RKO (cell line): ENCODE results near the gene REX1BD.
"Not testable (repeated sequence)": the region's sequence is repeated elsewhere in the genome, so short reads cannot be mapped to it uniquely, and the experiment has no call there.

Experiments used
- DNase-seq: peaks from one replicate; pipeline ENCODE4 v3.0.0-alpha.2; 2016; ENCODE audit warnings: low spot score

Gene REX1BD

GRCh38 chr19:18588611-18589379 lies at the start of gene REX1BD:
TSS of gene REX1BD (plus strand) at chr19:18588798. CDS start at chr19:18588802, 4 bp downstream.
- DNase-seq = peak; percentile 87

- DNase-seq = no peak
These were observed 49.2 kb upstream of the REX1BD start for GRCh38 chr19:18539372-18539771.

GRCh38 chr19:18540200-18540599 lies 48.4 kb upstream of the REX1BD start:
- DNase-seq = not testable (repeated sequence)

- peak; percentile 69 for DNase-seq
These were observed 47.2 kb upstream of the REX1BD start for GRCh38 chr19:18541258-18541991.

- DNase-seq = no peak
These were observed 46.3 kb upstream of the REX1BD start for GRCh38 chr19:18541992-18542940.

- peak; percentile 90 for DNase-seq
These were observed 45.4 kb upstream of the REX1BD start, which contains the start of gene FKBP8 for GRCh38 chr19:18542941-18543813. TSS of gene FKBP8 (minus strand) at chr19:18543573. CDS start at chr19:18541970, 1,603 bp downstream.

- peak; percentile 87 for DNase-seq
These were observed 44.7 kb upstream of the REX1BD start for GRCh38 chr19:18543814-18544475.

GRCh38 chr19:18551631-18552030 lies 37.0 kb upstream of the REX1BD start:
- DNase-seq = no peak

GRCh38 chr19:18557411-18558201 lies 31.0 kb upstream of the REX1BD start, which contains the start of gene KXD1:
TSS of gene KXD1 (plus strand) at chr19:18557870. CDS start at chr19:18562057, 4,187 bp downstream.
- DNase-seq = peak; percentile 99

GRCh38 chr19:18558202-18558555 lies 30.4 kb upstream of the REX1BD start:
- DNase-seq = no peak

- DNase-seq = no peak
These were observed 30.0 kb upstream of the REX1BD start for GRCh38 chr19:18558604-18559003.

GRCh38 chr19:18559685-18560084 lies 28.9 kb upstream of the REX1BD start:
- DNase-seq = no peak

- no peak for DNase-seq
These were observed 26.5 kb upstream of the REX1BD start for GRCh38 chr19:18562086-18562485.

GRCh38 chr19:18566953-18567352 lies 21.6 kb upstream of the REX1BD start:
- DNase-seq = no peak

- no peak for DNase-seq
These were observed 20.2 kb upstream of the REX1BD start for GRCh38 chr19:18568367-18568766.

- peak; percentile 97 for DNase-seq
These were observed 16.8 kb upstream of the REX1BD start, which contains the start of gene UBA52 for GRCh38 chr19:18571564-18572344. TSS of gene UBA52 (plus strand) at chr19:18571857. CDS start at chr19:18573301, 1,444 bp downstream.

GRCh38 chr19:18574691-18575291 lies 13.8 kb upstream of the REX1BD start:
- DNase-seq = no peak

- DNase-seq = no peak
These were observed 12.2 kb upstream of the REX1BD start for GRCh38 chr19:18576383-18576782.
